H1 (cell line): ENCODE results near the gene PPM1M. TPM values are rescaled to one million over a fixed set of nuclear protein-coding genes. Genes with fewer than 3 reads are reported as not detected.

Source experiments
- FOSL1 ChIP-seq: IDR thresholded peaks from 2 replicates; pipeline ENCODE4 v1.6.1; 2011; ENCODE audit warnings: mild to moderate bottlenecking, low read depth, low read length, moderate library complexity; ENCODE audit not compliant: insufficient read depth
- PHF8 ChIP-seq: fragments of 200-600 bp; sonication (generic); conservative IDR thresholded peaks from 2 replicates; pipeline ENCODE4 v1.7.1; 2012; ENCODE audit warnings: low read depth, mild to moderate bottlenecking, inconsistent platforms, low read length, moderate library complexity
- SAP30 ChIP-seq: fragments of 300-600 bp; sonication (generic); IDR thresholded peaks from 2 replicates; pipeline ENCODE4 v1.7.1; 2012; ENCODE audit warnings: low read length, moderate library complexity, mild to moderate bottlenecking, inconsistent platforms; ENCODE audit not compliant: insufficient read depth, insufficient replicate concordance
- YY1 ChIP-seq: IDR thresholded peaks from 2 replicates; pipeline ENCODE4 v1.6.1; 2011; ENCODE audit warnings: low read depth, mild to moderate bottlenecking, low read length
- polyA plus RNA-seq, 7 experiments: library from polyadenylated mRNA; depleted of rRNA in 3 of 7; stranded (reverse) in 5 of 7; unstranded in 2 of 7; fragments of >200 nt in 5 of 7; fragments of 200-250 nt in 2 of 7; gene quantifications; 1 replicate in 5 of 7; 2 replicates in 1 of 7; 4 replicates in 1 of 7; pipeline versions ENCODE4 v1.2.1 to v1.2.3, GENCODE V29; 2011 to 2013; ENCODE audit warnings: missing spikeins in 2 of 7, mixed read lengths in 2 of 7
- total RNA-seq: library from RNA; stranded (reverse); fragmentation: NEBNext Ultra II Directional; extraction: Animal tissue kit (Norgen Biotek cat#: 25700); gene quantifications from 2 replicates; pipeline ENCODE4 v1.2.1, GENCODE V29; 2021

Gene PPM1M
- total and polyA plus RNA-seq, 2 of the 8 experiments (the other 6 are each of a cell fraction or from before 2014, with no cell fraction given): 5.2 to 6.3 TPM

DNA sequence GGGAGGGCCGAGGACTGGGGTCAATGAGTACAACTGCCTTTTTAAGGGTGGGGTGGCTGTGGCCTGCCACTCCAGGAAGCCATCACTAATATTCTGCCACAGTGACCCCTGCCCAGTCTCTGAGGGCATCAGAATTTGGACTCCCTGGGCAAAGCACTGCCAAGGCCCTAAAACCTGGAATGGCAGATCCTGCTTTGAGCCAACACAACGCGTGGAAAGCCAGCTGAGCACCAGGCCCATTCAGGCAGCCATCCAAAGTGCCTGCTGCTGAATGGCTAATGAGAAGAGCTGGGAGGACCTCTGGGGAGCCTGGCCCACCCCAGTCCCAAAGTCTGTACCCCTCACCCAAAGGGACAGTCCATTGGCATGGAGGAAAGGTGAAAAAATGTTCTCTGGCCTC lies 11.6 kb upstream of the PPM1M start (continued):
- TF ChIP-seq YY1 (no peak), FOSL1 (no peak), PHF8 (no peak), SAP30 (no peak)
